Bronchial epithelial cell (primary cell): ENCODE results near the gene UBXN1. TPM values are rescaled to one million over a fixed set of nuclear protein-coding genes. Genes with fewer than 3 reads are reported as not detected.
A peak's percentile ranks its signal among the peaks of the same experiment; 100 is the strongest.
"Not testable (repeated sequence)": the region's sequence is repeated elsewhere in the genome, so short reads cannot be mapped to it uniquely, and the experiment has no call there.

Experiments
- DNase-seq: peaks from one replicate; pipeline ENCODE4 v3.0.0-alpha.2; 2010; ENCODE audit warnings: low read depth
- FAIRE-seq: peaks from 2 replicates; lab custom pipeline; 2011; peaks lifted over from hg19 to GRCh38; lab: Jason Lieb, UNC
- H3K27me3 ChIP-seq: 2 replicates; pipeline ENCODE4 v1.5.1; 2011; ENCODE audit warnings: low read length; ENCODE audit not compliant: control insufficient read depth, insufficient read depth
- H3K36me3 ChIP-seq: 2 replicates; pipeline ENCODE4 v1.5.1; 2011; ENCODE audit warnings: low read length; ENCODE audit not compliant: control insufficient read depth, insufficient read depth
- H3K4me3 ChIP-seq: 2 replicates; pipeline ENCODE4 v1.5.1; 2011; ENCODE audit warnings: mild to moderate bottlenecking, low read depth, low read length, control low read depth
- total RNA-seq: library from RNA; depleted of rRNA; stranded (reverse); fragments of >200 nt; gene quantifications from 2 replicates; pipeline ENCODE4 v1.2.1, GENCODE V29; 2014
- TF ChIP-seq, protein P1 (sequence below): IDR thresholded peaks from 2 replicates; pipeline ENCODE4 v1.5.1; 2011; ENCODE audit warnings: mild to moderate bottlenecking, moderate library complexity, low read length, control low read depth, inconsistent platforms; ENCODE audit not compliant: insufficient read depth, severe bottlenecking

The UBXN1 gene
- total RNA-seq, 1 donor from 2014 or later = 176 TPM

- FAIRE-seq (no peak), DNase-seq (no peak)
- TF ChIP-seq, protein P1, sequence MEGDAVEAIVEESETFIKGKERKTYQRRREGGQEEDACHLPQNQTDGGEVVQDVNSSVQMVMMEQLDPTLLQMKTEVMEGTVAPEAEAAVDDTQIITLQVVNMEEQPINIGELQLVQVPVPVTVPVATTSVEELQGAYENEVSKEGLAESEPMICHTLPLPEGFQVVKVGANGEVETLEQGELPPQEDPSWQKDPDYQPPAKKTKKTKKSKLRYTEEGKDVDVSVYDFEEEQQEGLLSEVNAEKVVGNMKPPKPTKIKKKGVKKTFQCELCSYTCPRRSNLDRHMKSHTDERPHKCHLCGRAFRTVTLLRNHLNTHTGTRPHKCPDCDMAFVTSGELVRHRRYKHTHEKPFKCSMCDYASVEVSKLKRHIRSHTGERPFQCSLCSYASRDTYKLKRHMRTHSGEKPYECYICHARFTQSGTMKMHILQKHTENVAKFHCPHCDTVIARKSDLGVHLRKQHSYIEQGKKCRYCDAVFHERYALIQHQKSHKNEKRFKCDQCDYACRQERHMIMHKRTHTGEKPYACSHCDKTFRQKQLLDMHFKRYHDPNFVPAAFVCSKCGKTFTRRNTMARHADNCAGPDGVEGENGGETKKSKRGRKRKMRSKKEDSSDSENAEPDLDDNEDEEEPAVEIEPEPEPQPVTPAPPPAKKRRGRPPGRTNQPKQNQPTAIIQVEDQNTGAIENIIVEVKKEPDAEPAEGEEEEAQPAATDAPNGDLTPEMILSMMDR = no peak
- no peak overlapping the region for H3K4me3 ChIP-seq
- H3K36me3 ChIP-seq = peaks cover 4% of the 10 kb centered on the region
- no peaks in the 10 kb centered on the region for H3K27me3 ChIP-seq
Observed at GRCh38 chr11:62654297-62654696, 24.6 kb downstream of the UBXN1 start.

DNA sequence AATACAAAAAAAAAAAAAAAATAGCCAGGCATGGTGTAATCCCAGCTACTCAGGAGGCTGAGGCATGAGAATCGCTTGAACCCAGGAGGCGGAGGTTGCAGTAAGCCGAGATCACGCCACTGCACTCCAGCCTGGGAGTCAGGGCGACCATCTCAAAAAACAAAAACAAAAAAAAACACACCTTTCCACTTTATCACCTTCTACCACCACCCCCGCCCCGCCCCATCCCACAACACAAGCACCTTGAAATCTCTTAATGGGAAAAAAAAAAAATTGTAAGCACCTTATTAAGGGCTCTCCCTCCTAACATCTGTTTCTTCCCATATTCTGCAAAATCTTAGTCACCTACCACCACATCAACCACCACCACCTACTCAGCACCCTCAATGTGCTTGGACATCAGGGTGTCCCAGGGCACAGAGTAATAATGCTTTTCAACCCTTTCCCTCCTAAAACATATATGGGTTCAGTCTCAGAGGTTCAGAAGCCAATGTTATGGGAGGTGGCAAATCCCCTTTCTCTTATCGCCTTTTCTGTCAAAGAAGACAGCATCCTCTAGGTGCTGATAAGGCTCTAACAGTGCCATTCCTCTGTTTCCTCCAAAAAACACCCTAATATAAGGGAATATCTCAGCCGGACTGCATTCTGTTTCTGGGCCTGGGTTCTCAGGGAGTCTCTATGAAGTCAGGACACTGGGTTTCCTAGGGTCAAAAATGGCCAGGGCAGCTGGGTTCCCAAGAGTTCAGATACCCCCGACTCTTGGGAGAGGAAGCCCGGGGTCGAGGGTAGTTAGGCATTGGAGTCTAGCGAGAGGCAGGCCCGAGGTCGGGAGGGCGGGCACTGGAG is 26.5 kb downstream of the UBXN1 start:
- FAIRE-seq = no peak
- TF ChIP-seq, protein P1 = no peak
- DNase-seq = no peak

DNA sequence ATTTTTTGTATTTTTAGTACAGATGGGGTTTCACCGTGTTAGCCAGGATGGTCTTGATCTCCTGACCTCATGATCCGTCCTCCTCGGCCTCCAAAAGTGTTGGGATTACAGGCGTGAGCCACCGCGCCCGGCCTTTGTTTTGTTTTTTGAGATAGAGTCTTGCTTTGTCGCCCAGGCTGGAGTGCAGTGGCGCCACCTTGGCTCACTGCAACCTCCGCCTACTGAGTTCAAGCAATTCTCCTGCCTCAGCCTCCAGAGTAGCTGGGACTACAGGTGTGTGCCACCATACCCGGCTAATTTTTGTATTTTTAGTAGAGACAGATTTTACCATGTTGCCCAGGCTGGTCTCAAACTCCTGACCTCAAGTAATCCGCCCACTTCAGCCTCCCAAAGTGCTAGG is 28.6 kb downstream of the UBXN1 start:
- peaks cover 14% of the 10 kb centered on the region for H3K36me3 ChIP-seq
- DNase-seq, H3K4me3 ChIP-seq, FAIRE-seq, H3K27me3 ChIP-seq: not testable (repeated sequence)

More for the DNA sequence above, 26.5 kb downstream of the UBXN1 start:
- Histone ChIP-seq H3K27me3 (no peaks in the 10 kb centered on the region), H3K4me3 (peak overlapping the region; percentile 57), H3K36me3 (peaks cover 14% of the 10 kb centered on the region)

DNA sequence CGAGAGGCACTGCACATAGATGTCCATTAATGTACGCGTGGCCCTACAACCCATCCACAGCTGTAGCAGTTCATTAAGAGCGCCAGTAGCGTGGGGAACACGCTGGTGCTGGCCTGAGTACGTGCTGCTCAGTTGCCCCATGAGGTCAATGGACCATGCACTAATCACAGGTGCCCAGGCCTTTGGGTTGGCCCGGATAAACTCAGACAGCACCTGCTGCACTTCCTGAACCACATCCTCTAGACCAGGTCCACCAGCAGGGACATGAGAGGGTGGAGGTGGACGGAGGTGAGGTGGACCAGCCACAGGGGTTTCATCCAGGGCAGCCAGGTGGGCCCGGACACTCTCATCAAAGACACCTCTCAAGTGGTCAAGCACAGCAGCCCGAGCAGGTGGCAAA is 29.4 kb downstream of the UBXN1 start:
- Histone ChIP-seq H3K36me3 (peaks cover 15% of the 10 kb centered on the region), H3K27me3 (no peaks in the 10 kb centered on the region), H3K4me3 (no peak overlapping the region)
- FAIRE-seq = no peak
- TF ChIP-seq, protein P1 = no peak
- DNase-seq = no peak

DNA sequence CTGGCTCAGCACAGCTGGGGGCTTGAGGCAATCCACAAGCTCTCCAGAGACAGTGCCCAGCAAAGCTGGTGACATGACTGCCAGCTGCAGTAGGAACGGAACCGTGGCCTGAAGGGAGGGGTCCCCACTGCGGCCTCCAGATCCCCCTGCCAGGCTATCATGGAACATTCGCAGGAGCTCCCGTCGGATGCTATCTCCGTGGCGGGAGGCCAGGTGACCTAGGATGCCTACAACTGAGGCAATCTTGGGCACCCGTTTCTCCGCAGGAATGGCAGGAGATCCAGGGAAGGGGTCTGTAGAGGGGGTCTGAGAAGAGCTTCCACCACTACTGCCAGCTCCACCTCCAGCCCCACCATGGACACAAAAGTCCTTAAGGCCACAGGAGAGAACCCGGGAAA is 29.9 kb downstream of the UBXN1 start:
- TF ChIP-seq, protein P1 = no peak
- Histone ChIP-seq H3K36me3 (peaks cover 18% of the 10 kb centered on the region), H3K27me3 (no peaks in the 10 kb centered on the region), H3K4me3 (no peak overlapping the region)
- FAIRE-seq (no peak), DNase-seq (no peak)

GRCh38 chr11:62648185-62648966 is 30.5 kb downstream of the UBXN1 start:
- TF ChIP-seq, protein P1 = no peak
- FAIRE-seq (no peak), DNase-seq (no peak)
- H3K36me3 ChIP-seq = peaks cover 18% of the 10 kb centered on the region
- H3K27me3 ChIP-seq = no peaks in the 10 kb centered on the region
- H3K4me3 ChIP-seq = no peak overlapping the region
